ENCODE measurements around the gene PARP4. TPM values are rescaled to one million over a fixed set of nuclear protein-coding genes. Genes with fewer than 3 reads are reported as not detected.
"Not testable (repeated sequence)": the region's sequence is repeated elsewhere in the genome, so short reads cannot be mapped to it uniquely, and the experiment has no call there.

PARP4 gene
- total RNA-seq, 6 experiments from 2014 or later: 23.0 to 41.2 (median 36.5) TPM

GRCh38 chr13:24454056-24454455 is 58.5 kb downstream of the PARP4 start:
- no peak overlapping the region for H3K27ac ChIP-seq
- H3K9me3 ChIP-seq: no peaks in the 10 kb centered on the region
- TF ChIP-seq, protein P1, sequence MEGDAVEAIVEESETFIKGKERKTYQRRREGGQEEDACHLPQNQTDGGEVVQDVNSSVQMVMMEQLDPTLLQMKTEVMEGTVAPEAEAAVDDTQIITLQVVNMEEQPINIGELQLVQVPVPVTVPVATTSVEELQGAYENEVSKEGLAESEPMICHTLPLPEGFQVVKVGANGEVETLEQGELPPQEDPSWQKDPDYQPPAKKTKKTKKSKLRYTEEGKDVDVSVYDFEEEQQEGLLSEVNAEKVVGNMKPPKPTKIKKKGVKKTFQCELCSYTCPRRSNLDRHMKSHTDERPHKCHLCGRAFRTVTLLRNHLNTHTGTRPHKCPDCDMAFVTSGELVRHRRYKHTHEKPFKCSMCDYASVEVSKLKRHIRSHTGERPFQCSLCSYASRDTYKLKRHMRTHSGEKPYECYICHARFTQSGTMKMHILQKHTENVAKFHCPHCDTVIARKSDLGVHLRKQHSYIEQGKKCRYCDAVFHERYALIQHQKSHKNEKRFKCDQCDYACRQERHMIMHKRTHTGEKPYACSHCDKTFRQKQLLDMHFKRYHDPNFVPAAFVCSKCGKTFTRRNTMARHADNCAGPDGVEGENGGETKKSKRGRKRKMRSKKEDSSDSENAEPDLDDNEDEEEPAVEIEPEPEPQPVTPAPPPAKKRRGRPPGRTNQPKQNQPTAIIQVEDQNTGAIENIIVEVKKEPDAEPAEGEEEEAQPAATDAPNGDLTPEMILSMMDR (IDR thresholded peaks at IDR 0.05): no peak
- no peak for TF ChIP-seq POLR2A (IDR thresholded peaks at IDR 0.05)
- peaks cover 5 to 88% (median 39%) of the 10 kb centered on the region in 4 donors for H3K36me3 ChIP-seq
- 91% methylated on average over 3 of the region's 6 CpGs for WGBS (ENCODE audit: insufficient coverage, low coverage, low lambda C conversion rate, missing lambda C conversion rate)
- H3K4me1 ChIP-seq: no peaks in the 10 kb centered on the region
- H3K4me3 ChIP-seq: no peak overlapping the region
- DNase-seq: no peak
- intact Hi-C loops (cut with DNase I): no loop called here
- no peaks in the 10 kb centered on the region for H3K27me3 ChIP-seq
- ATAC-seq: peak in 1 of 4 donors; percentile 19

- TF ChIP-seq, protein P1 (IDR thresholded peaks at IDR 0.05): no peak
- TF ChIP-seq POLR2A (IDR thresholded peaks at IDR 0.05): no peak
Observed at GRCh38 chr13:24452044-24452443, 60.5 kb downstream of the PARP4 start.

DNA sequence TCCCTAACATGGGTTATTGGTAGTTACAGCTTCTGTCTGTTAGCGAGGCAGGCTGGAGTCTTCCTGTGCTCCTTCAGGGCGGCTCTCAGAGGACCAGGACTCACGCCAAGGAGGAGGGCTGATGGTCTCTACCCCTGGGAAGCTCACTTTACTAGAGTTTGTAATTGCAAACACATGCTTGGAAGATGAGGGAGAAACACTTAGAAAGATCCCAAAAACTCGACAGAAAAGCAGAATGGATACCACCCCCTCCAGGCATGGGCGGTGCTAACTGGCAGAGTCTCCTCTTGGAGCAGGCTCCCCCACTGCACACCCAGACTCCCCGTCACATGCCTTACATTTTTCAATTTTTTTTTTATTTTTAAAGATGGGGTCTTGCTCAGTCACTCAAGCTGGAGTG is 62.0 kb downstream of the PARP4 start:
- H3K27me3 ChIP-seq: no peaks in the 10 kb centered on the region

More at GRCh38 chr13:24452044-24452443, 60.5 kb downstream of the PARP4 start:
- WGBS (ENCODE audit: insufficient coverage, low coverage, low lambda C conversion rate, missing lambda C conversion rate): 92% methylated on average over 2 of the region's 9 CpGs
- Histone ChIP-seq H3K9me3 (no peaks in the 10 kb centered on the region), H3K4me1 (no peaks in the 10 kb centered on the region), H3K36me3 (peaks cover 5 to 74% (median 35%) of the 10 kb centered on the region in 4 donors), H3K27ac (no peak overlapping the region), H3K27me3 (no peaks in the 10 kb centered on the region), H3K4me3 (no peak overlapping the region)
- ATAC-seq (peak in 1 of 4 donors; percentile 22), DNase-seq (no peak)
- intact Hi-C loops (cut with DNase I): no loop called here

GRCh38 chr13:24444851-24445250 is 67.7 kb downstream of the PARP4 start:
- H3K27ac ChIP-seq; ATAC-seq; intact Hi-C loops (cut with DNase I); H3K9me3 ChIP-seq; H3K4me1 ChIP-seq; H3K27me3 ChIP-seq; DNase-seq; H3K4me3 ChIP-seq: not testable (repeated sequence)
- H3K36me3 ChIP-seq: peaks cover 7 to 43% (median 26%) of the 10 kb centered on the region in 4 donors
- 89% methylated on average over 7 of the region's 9 CpGs for WGBS (ENCODE audit: insufficient coverage, low coverage, low lambda C conversion rate, missing lambda C conversion rate)

More for the DNA sequence above, 62.0 kb downstream of the PARP4 start:
- WGBS (ENCODE audit: insufficient coverage, low coverage, low lambda C conversion rate, missing lambda C conversion rate): 85% methylated on average over 5 of the region's 6 CpGs
- ATAC-seq (no peak), DNase-seq (no peak)
- no peaks in the 10 kb centered on the region for H3K4me1 ChIP-seq
- H3K9me3 ChIP-seq: no peaks in the 10 kb centered on the region
- no peak overlapping the region for H3K4me3 ChIP-seq
- TF ChIP-seq POLR2A (IDR thresholded peaks at IDR 0.05): no peak
- TF ChIP-seq, protein P1 (IDR thresholded peaks at IDR 0.05): no peak
- intact Hi-C loops (cut with DNase I): no loop called here
- H3K27ac ChIP-seq: no peak overlapping the region
- H3K36me3 ChIP-seq: peaks cover 5 to 71% (median 30%) of the 10 kb centered on the region in 4 donors

GRCh38 chr13:24443366-24443765 is 69.2 kb downstream of the PARP4 start:
- 86% methylated on average over 3 of the region's 4 CpGs for WGBS (ENCODE audit: insufficient coverage, low coverage, low lambda C conversion rate, missing lambda C conversion rate)
- intact Hi-C loops (cut with DNase I): no loop called here

GRCh38 chr13:24426045-24426444 is 86.5 kb downstream of the PARP4 start:
- H3K4me1 ChIP-seq; ATAC-seq; H3K27me3 ChIP-seq; intact Hi-C loops (cut with DNase I); H3K9me3 ChIP-seq; DNase-seq; H3K4me3 ChIP-seq; H3K27ac ChIP-seq: not testable (repeated sequence)
- 96% methylated on average over 3 of the region's 3 CpGs for WGBS (ENCODE audit: insufficient coverage, low coverage, low lambda C conversion rate, missing lambda C conversion rate)
- H3K36me3 ChIP-seq: peaks cover 0 to 24% (median 19%) of the 10 kb centered on the region in 4 donors

More at GRCh38 chr13:24443366-24443765, 69.2 kb downstream of the PARP4 start:
- Histone ChIP-seq H3K4me3 (no peak overlapping the region), H3K27me3 (no peaks in the 10 kb centered on the region), H3K4me1 (no peaks in the 10 kb centered on the region), H3K9me3 (no peaks in the 10 kb centered on the region), H3K36me3 (peaks cover 7 to 51% (median 32%) of the 10 kb centered on the region in 4 donors), H3K27ac (no peak overlapping the region)
- ATAC-seq (no peak), DNase-seq (no peak)
- TF ChIP-seq POLR2A (IDR thresholded peaks at IDR 0.05): no peak
- TF ChIP-seq, protein P1 (IDR thresholded peaks at IDR 0.05): no peak

DNA sequence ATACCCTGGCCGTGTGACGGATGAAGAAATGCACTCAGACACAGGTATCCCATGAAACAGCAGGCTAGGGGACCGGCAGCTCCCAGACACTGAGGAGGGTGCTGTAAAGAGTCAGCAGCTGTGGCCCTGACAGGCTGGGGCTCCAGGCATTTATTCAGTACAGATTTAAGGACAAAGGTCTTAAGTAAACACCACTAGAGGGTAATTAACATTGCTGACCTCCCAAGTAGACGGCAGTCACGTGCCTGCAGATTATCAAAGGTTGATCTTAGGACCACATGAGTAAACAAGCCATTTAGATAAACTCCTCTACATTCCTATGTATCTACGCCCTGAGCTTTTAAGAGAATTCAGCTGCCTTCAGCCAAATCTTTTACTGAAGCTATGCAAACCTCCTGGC is 92.9 kb downstream of the PARP4 start:
- DNase-seq; H3K9me3 ChIP-seq; intact Hi-C loops (cut with DNase I); H3K4me1 ChIP-seq; ATAC-seq; H3K27ac ChIP-seq; H3K4me3 ChIP-seq; H3K27me3 ChIP-seq: not testable (repeated sequence)
- 96% methylated on average over 5 of the region's 6 CpGs for WGBS (ENCODE audit: insufficient coverage, low coverage, low lambda C conversion rate, missing lambda C conversion rate)
- H3K36me3 ChIP-seq: peaks cover 0 to 29% (median 13%) of the 10 kb centered on the region in 4 donors

Measured in right lobe of liver (tissue), 6 donors.